Cortex of kidney (tissue), 1 donor: ENCODE results near the gene GATAD2B.
"Not testable (repeated sequence)": the region's sequence is repeated elsewhere in the genome, so short reads cannot be mapped to it uniquely, and the experiment has no call there.

Experiments
- DNase-seq: peaks from one replicate; lab custom pipeline; 2025; lab: John Stamatoyannopoulos, UW

The GATAD2B gene

DNA sequence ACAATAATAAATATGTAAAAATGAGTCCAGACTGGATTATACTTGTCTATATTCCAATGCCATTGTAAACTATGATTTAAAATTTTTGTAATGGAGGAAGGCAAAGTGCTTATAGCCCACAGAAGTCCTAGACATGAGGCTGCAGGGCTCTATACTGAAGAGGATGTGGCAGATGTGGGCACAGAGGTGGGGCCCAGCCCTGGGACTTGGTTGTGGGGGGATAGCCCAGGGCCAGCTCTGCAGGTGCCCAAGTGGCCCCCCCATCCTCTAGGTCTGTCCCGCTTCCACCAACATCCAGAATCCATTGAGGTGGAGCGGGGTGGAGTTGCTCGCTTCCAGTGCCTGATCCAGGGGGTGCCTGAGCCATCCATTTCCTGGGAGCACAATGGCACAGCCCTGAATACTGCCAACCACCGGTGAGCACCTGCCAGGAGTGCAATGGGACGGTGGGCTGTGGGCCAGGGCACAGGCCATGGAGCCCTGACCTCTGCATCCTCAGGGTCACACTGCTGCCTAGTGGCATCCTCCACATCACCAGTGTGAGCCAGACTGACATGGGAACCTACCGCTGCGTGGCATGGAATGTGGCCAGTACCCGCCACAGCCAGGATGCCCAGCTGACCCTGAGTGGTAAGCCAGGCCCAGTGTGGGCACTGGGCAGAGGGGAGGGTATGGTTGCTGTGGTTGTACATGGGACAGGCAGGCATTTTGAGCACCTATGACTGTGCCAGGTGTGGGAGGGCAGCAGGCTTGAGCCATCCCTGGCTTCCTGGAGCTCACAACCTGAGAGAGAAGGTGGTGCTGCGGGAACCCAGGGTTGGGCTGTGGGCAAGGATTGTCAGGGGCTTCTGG lies 126.6 kb downstream of the GATAD2B start:
- DNase-seq = no peak

DNA sequence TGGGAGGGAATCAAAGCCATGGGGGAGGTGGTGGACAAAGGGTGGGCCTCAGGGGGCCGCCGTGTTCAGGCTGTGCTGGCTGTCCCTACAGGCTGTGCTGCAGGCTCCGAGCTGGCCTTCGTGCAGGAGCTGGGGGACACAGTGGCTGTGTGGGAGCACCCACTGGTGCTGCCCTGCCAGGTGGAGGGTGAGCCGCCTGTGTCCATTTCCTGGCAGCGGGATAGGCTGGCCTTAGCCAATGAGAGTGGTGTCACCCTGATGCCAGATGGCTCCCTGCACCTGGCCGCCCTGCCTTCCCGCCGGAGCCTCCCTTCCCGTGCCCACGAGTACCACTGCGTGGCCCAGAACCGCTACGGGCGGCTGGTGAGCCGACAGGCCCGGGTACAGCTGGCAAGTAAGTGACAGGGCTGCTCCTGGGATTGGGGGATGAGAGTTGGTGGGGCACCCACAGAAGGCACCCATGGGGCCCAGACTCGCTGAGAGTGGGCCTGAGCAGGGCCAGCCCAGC lies 127.4 kb downstream of the GATAD2B start:
- no peak for DNase-seq

DNA sequence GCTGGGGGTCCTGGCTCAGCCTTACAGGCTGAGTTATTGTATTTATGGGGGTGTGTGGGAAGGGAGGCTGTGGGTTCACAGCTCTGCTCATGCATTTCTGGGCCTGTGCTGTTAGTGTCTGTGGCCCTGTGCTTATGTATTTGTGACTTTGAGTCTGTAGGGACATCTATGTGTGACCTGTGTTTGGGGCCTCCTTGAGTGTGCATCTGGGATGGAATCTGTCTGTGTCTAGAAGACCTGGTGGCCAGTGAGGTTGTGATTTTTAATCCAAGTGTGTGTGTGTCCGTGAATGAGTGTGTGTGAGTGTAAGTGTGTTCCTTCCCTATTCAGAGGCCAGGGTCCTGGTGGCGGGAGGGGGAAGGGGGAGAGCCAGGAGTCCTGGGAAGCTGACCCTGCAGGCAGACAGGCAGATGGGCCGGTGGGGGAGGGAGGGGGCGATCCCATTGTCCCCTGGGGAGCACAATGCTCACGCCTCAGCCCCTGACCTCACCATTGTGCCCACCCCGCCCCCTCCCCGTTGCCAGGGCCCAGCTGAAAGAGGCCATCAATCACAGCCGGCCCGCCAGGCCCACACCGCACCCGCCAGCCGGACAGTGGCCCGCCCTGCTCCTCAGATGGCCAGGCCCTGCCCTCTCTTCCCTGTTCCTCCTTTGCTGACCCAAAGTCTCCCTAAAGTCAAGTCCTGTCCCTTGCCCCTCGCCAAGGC lies 128.0 kb downstream of the GATAD2B start:
- no peak for DNase-seq

DNA sequence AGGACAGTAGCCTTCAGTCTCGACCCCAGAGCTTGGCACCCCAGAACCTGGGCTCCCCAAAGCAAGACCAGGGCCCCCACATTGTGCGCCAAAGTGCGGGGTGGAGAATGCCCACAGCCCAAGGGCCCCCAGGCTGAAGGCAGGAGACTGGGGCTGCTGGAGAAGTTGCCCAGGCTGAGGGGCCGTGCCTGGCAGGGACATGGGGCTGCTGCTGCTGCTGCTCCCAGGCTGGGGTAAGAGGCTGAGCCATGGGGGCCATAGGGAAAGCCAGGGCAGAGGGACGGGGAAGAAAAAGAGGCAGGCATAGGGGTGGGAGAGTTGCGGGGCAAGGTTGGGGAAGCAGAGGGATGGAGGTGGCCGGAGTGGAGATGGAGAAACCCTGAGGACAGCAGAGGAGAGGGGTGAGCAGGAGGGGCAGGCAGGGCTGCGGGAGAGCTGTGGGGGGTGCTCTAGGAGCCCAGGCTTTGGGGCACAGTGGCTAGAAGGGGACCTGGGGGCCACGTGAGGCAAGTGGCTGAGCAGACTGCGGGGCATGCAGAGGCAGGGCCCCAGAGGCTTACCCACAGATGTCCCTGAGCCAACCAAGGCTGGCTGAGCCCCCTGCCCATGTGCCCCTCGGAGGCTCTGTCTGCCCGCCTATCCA lies 128.7 kb downstream of the GATAD2B start:
- no peak for DNase-seq

DNA sequence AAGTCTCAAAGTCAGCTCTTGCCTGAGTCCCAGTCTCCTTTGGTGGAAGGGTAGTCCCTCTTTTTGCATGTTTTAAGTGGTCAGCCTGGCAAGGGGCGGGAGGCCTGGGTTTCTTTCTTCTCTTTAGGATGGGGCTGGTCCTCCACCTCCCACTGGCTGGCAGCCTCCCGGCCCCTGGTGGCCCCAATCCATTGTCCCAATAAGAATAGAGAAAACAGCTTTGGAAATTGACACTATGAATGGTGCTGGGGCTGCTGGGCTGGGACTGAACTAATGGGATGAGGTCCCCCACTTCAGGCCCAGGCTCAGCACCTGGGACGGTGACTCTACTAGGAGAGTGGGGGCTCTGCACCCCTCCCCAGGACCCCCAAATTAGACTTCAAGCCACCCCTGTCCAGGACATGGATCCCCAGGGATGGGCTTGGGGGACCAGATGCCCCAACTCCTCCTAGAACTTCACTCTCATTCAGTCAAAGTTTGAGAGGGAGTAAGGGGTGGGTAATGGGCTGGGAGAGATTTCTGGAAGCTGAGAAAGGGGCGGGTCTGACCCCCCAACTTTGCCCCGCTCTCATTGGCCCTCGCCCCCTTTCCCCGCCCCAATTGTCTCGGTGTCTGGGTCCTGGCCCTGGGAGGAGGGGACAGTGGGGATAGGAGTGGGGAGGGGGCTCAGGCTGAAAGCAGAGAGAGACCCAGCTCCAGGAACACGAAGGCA lies 129.4 kb downstream of the GATAD2B start:
- no peak for DNase-seq

DNA sequence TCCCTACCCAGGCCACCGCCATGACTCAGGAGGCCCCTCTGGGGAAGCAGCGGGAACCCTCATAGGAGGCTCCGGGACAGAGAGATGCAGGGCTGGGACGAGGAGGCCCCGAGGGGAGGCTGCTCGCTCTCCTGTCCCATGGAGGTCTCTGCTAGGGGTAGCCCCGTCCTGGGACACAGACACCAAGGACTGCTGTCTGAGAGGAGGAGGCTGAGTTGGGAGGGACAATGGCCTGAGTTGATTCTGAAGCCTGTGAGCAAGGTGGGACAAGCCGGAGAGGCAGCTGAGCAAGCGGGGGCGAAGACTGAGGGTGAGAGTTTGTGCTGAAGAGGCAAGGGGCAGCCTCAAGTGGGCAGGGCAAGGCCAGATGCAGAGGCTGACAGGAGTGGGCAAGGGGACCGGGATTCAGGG lies 130.1 kb downstream of the GATAD2B start:
- no peak for DNase-seq

DNA sequence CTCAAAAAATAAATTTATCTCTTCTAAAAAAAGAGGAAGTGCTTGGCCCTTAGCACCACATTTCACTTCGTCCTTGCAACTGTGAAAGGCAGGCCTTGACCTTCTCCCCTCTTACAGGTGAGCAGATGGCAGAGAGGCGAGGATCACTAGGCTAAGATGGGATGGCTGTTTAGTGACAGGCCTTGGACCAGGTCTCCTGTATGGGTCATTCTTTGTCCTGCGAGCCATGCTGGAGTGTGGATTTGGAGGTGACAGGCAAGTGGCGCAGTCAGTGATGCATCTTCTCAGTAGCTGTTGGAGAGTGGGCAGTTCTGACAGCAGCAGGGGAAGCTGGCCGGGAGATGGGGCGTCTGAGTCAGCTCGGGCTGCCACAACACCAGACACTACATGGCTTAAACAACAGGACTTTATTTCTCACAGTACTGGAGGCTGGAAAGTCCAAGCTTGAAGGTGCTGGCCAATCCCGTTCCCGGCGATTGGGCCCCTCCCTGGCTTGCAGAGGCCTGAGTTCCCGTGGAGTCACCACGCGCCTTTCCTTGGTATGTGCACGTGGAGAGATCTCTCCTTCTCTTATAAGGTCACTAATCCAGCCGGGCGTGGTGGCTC lies 131.0 kb downstream of the GATAD2B start:
- DNase-seq = no peak

DNA sequence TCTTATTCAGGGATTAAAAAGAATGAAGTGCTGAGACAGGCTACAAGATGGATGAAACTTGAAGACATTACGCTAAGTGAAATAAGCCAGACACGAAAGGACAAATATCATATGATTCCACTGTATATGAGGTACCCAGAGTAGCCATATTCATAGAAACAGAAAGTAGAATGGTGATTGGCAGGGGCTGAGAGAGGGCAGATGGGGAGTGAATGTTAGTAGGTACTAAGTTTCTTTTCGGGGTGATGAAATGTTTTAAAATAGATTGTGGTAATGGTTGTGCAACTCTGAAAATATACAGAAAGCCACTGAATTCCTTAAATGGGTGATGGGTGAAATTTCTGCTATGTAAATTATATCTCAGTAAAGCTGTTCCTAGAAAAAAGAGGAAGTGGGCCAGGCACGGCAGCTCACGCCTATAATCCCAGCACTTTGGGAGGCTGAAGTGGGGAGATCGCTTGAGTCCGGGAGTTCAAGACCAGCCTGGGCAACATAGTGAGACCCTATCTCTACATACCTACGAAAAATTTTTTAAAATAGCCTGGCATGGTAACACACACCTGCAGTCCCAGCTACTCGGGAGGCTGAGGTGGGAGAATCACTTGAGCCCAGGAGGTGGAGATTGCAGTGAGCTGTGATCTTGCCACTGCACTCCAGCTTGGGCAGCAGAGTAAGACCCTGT lies 131.7 kb downstream of the GATAD2B start:
- no peak for DNase-seq

DNA sequence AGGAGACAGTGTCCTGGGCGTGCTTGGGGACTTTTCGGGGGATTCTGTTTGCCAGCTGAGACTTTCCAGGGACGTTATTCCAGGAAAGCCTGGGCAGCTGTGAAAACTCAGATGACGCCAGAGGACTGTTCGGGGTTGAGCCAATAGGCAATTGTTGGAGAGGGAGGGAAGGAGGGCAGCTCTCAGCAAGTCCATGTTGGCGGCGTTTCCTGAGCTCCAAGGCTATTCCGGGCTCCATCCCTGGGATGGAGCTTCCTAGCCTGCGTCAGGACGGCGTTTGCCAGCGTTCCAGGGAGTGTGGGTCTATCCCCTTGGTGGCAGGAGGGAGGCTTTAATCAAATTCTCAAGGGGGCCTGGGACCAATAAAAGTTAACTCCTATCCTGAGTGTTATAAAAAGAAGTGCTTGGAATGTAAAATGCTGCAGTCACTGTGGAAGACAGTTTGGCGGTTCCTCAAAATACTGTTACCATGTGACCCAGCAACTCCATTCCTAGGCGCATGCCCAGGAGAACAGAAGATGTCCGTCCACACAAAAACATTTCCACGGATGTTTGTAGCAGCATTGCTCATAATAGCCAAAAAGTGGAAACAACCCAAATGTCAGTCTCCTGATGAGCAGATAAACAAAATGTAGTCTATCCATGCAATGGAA lies 132.3 kb downstream of the GATAD2B start:
- no peak for DNase-seq

DNA sequence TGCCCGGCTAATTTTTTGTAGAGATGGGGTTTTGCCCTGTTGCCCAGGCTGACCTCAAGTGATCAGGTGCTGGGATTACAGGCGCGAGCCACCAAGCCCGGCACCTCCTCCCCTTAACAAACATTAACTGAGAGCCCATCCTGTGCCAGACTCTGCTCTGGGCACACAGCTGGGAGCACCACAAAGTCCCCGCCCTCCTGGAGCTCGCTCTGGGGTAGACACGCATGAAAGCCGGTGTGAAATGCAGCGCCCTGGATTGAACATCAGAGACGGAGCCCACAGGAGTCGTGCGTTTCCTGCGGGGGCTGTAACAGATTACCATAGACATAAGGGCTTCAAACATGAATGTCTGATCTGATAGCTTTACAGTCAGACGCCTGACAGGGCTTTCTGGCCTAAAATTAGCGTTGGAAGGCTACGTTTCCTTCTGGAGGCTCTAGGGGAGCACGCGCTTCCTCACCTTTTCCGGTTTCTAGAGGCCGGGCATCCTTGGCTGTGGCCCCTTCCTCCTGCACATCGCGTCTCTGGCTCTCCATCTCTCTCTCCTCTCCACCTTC lies 133.2 kb downstream of the GATAD2B start:
- DNase-seq = no peak

DNA sequence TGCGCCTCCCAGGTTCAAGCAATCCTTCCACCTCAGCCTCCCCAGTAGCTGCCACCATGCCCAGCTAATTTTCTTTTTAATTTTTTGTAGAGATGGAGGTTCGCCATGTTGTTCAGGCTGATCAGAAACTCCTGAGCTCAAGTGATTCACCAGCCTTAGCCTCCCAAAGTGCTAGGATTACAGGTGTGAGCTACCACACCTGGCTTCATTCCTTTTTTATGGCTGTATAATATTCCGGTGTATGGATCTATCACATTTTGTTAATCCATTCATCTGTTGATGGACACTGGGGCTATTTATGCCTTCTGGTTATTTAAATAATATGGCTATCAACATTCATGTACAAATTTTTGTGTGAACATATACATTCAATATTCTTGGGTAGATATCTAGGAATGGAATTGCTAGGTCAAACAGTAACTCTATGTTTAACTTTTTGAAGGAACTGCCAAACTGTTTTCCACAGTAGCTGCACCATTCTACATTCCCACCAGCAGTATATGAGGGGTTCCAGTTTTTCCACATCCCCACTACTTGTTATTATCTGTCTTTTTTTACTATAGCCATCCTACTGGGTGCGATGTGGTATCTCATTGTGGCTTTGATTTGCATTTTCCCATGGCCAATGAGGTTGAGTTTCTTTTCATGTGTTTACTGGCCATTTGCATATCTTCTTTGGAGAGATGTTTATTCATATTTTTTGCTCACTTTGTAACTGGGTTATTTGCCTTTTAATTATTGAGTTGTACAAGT lies 136.6 kb downstream of the GATAD2B start:
- DNase-seq = no peak

DNA sequence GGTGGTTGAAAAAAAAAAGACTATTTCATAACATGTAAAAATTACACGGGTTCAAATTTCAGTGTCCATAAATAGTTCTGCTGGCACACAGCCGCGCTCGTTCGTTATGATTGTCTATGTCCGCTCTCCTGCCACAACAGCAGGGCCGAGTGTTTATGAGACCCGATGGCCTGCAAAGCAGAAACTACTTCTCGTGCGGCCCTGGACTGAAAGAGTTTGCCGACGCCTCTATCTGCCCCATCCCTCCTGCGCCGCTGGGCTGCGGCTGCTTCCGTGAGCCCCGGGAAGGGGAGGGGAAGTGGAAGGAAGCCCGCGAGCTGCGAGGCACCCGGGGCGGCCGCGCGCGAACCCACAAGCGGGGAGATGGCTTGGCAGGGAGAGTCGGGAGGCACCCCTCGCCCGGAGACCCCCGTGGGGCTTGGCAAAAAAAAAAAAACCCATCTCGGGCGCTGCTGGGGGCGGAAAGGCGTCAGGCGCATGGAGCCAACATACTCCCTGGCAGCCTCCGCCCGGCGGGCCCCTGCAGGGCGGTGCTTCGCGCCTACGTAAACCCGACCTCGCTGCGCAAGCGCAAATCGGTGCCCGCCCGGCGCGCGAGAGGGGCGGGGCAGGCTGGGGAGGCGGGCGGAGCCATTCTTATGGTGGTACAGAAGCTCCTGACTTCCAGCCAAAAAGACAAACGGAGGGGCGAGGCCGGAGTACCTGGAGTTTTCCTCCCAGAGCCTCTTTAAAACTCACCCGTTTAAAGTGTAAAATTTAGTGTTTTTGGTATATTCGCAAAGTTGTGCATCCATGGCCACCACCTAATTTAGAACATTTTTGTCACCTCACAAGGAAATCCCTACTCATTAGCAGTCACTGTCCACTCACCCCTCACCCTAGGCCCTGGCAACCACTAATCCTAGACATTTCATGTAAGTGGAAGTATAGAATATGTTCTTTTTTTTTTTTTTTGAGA lies 139.3 kb downstream of the GATAD2B start:
- peak; percentile 95 for DNase-seq

DNA sequence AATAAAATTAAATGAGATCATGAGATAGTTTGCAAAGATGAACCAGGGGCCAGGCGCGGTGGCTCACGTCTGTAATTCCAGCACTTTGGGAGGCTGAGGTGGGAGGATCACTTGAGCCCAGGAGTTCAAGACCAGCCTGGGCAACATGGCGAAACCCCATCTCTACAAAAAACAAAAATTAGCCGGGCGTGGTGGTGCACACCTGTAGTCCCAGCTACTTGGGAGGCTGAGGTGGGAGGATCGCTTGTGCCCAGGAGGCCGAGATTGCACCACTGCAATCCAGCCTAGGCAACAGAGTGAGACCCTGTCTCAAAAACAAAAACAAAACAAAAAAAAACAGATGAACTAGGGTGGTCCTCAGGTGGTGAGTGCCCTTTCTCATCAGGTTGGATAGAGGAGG lies 140.1 kb downstream of the GATAD2B start:
- DNase-seq = not testable (repeated sequence)

DNA sequence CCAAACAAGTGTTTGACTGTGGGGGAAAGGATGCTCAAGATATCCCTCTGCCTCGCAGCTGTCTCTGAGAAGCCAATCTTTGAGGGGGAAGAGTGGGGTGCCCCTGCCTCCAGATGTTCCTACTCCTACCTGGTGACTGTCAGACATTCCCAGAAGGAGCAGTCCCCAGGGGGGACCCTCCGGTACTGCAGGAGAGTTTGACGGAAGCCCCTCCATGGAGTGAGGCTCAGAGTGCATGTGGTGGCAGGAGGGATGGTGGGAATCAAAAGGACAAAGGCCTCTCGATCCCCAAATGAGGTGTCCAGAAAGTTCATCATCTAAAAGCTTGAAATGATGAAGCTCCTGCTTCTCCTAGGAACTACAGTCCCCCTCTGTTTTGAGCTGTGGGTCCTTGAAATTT lies 142.2 kb downstream of the GATAD2B start:
- DNase-seq = no peak

DNA sequence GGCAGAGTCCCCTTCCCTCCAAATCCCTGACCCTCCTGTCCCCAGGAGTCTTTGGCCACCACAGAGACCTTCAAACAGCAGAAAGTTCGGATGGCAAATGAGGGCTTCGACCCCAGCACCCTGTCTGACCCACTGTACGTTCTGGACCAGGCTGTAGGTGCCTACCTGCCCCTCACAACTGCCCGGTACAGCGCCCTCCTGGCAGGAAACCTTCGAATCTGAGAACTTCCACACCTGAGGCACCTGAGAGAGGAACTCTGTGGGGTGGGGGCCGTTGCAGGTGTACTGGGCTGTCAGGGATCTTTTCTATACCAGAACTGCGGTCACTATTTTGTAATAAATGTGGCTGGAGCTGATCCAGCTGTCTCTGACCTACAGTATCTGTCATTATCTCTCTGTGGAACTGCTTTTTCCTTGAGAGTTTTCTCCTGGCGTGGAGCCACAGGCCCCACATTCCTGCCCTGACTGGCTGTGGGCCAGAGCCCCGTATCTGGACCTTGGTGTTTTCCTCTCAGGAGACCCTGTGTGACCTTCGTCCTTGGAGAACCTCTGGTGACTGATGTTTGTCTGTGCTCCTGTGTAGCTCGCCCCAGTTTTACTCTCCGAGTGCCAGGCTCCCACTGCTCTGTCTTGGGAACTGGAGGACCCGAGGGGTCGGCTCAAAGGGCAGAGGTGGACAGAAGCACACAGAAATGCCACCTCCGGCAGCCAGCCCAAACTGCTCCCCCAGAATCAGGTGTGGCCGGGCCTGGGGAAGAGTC lies 142.8 kb downstream of the GATAD2B start:
- DNase-seq = no peak

DNA sequence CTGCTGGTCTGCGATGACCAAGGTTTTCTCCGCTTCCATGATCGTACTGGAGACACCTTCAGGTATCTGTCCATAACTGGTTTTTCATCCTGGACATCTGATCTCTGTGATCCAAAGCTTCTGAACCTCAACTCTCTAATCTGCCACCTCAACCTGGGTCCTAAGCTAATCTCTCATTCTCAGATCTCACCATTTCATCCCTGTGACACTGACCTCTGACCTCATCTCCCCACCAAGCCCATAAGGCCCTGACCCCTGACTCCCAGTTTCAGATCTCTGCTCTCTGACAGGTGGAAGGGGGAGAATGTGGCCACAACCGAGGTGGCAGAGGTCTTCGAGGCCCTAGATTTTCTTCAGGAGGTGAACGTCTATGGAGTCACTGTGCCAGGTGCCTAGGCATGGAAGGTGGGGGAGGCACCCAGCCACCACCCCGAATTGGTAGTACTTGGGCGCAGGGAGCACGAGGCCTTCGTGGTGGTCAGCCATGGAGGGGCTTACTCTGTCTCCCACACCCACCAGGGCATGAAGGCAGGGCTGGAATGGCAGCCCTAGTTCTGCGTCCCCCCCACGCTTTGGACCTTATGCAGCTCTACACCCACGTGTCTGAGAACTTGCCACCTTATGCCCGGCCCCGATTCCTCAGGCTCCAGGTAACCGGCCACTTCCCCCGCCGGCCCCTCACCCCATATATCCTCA lies 143.8 kb downstream of the GATAD2B start:
- DNase-seq = no peak
